Panc1 (cell line): ENCODE data around the gene ASCC3. TPM values are rescaled to one million over a fixed set of nuclear protein-coding genes. Genes with fewer than 3 reads are reported as not detected.

Source experiments
- ATAC-seq: fragments of 200-7000 bp; cut with Tn5 transposase; 2 replicates; pipeline ENCODE4 v1.9.1; 2020; ENCODE audit warnings: mild to moderate bottlenecking, moderate library complexity
- BruUV-seq: library from RNA; stranded (reverse); fragments of 400-500 nt; replicated peaks from 2 replicates; lab custom pipeline; 2021; lab: Mats Ljungman, UMichigan
- CTCF ChIA-PET: fragments of 300-600 bp; sonication (Branson Sonifier 250); formaldehyde crosslinking; loops from one replicate; lab custom pipeline; 2022; ENCODE audit warnings: antibody characterized with exemption; lab: Charles Lee
- POLR2A ChIA-PET: fragments of 300-600 bp; sonication (Branson Sonifier 250); formaldehyde crosslinking; loops from one replicate; lab custom pipeline; 2022; ENCODE audit warnings: antibody characterized with exemption; lab: Charles Lee
- DNase-seq: peaks from one replicate; pipeline ENCODE4 v3.0.0-alpha.2; 2010; ENCODE audit warnings: low read depth, low spot score
- H3K27ac ChIP-seq: 2 replicates; pipeline ENCODE4 v1.5.1; 2011; ENCODE audit warnings: mild to moderate bottlenecking, low read length, inconsistent platforms
- H3K27me3 ChIP-seq: fragments of 200-500 bp; sonication (Bioruptor generic); 2 replicates; pipeline ENCODE4 v1.6.0; 2014; ENCODE audit warnings: low read length, inconsistent platforms; ENCODE audit not compliant: control insufficient read depth, insufficient read depth
- H3K36me3 ChIP-seq: fragments of 200-500 bp; sonication (Bioruptor generic); 2 replicates; pipeline ENCODE4 v1.5.1; 2014; ENCODE audit warnings: inconsistent platforms, mild to moderate bottlenecking, low read length, moderate library complexity; ENCODE audit not compliant: control insufficient read depth, insufficient read depth
- H3K4me1 ChIP-seq: 2 replicates; pipeline ENCODE4 v1.5.1; 2011; ENCODE audit warnings: inconsistent platforms, mild to moderate bottlenecking, low read length, moderate library complexity; ENCODE audit not compliant: control insufficient read depth, insufficient read depth
- H3K4me3 ChIP-seq, 2 experiments: 2 replicates each; pipeline ENCODE4 v1.5.1; 2011 to 2012; ENCODE audit warnings: low read depth in 2 of 2, low read length in 2 of 2, mild to moderate bottlenecking in 2 of 2, inconsistent platforms in 1 of 2, moderate library complexity in 1 of 2
- H3K9me3 ChIP-seq: fragments of 200-500 bp; sonication (Bioruptor generic); 2 replicates; pipeline ENCODE4 v1.5.1; 2014; ENCODE audit warnings: low read depth, mild to moderate bottlenecking, inconsistent platforms, low read length, moderate library complexity; ENCODE audit not compliant: control insufficient read depth, insufficient read depth
- POLR2AphosphoS5 ChIP-seq: IDR thresholded peaks from 2 replicates; pipeline ENCODE4 v1.6.1; 2012; ENCODE audit warnings: mild to moderate bottlenecking, low read depth, low read length, moderate library complexity
- SIN3A ChIP-seq: IDR thresholded peaks from 2 replicates; pipeline ENCODE4 v1.6.1; 2012; ENCODE audit warnings: low read depth, mild to moderate bottlenecking, low read length, moderate library complexity, borderline replicate concordance; ENCODE audit not compliant: insufficient read depth
- TCF7L2 ChIP-seq: IDR thresholded peaks from 2 replicates; pipeline ENCODE4 v1.6.1; 2011; ENCODE audit warnings: mild to moderate bottlenecking, low read depth, low read length, inconsistent platforms
- in situ Hi-C: cut with HindIII; loops from 2 replicates; pipeline ENCODE4 v1.10.0; 2016; ENCODE audit warnings: low sequenced_read_pairs, low pct_unique_long_range_greater_than_20kb
- intact Hi-C: fragments of 100-400 bp; cut with micrococcal nuclease; formaldehyde crosslinking; loops from one replicate; pipeline ENCODE4 v1.10.0; 2022; ENCODE audit not compliant: unreplicated experiment
- total RNA-seq: library from RNA; stranded (reverse); gene quantifications from one replicate; pipeline ENCODE4 v1.2.1, GENCODE V29; 2021; ENCODE audit not compliant: unreplicated experiment
- TF ChIP-seq, protein P1 (sequence below): fragments of 450-650 bp; IDR thresholded peaks from 2 replicates; pipeline ENCODE4 v1.5.1; 2017; ENCODE audit warnings: mild to moderate bottlenecking
- TF ChIP-seq, protein P2 (sequence below), 2 experiments: IDR thresholded peaks; 2 replicates each; pipeline ENCODE4 v1.6.1; 2011 to 2012; ENCODE audit warnings: low read depth in 2 of 2, control low read depth in 1 of 2, low read length in 1 of 2, mild to moderate bottlenecking in 1 of 2, moderate library complexity in 1 of 2; ENCODE audit not compliant: insufficient read depth in 1 of 2

The ASCC3 gene
- total RNA-seq, 1 experiment from 2014 or later = 46.9 TPM

DNA sequence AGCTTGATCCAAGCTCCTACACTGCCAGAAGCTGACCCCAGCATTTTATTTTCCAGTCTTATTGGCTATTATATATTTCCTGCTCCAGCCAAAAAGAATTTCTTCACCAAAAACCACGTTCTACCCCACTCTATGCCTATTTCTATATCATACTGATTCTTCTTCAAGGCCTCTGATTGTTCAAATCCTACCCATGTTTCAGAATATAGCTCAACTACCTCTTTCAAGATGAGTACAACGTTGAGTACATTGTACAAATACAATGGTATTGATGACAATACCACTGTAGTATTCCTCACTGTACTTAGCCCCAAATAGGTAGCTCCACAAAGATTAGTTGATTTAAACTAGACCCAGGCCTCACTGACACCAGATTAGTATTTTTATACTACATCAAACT lies 31.0 kb downstream of the ASCC3 start:
- DNase-seq (no peak), ATAC-seq (no peak)
- in situ Hi-C loops (no loop called here), intact Hi-C loops (no loop called here)
- TF ChIP-seq TCF7L2 (no peak), SIN3A (no peak), POLR2AphosphoS5 (no peak)
- TF ChIP-seq, protein P1, sequence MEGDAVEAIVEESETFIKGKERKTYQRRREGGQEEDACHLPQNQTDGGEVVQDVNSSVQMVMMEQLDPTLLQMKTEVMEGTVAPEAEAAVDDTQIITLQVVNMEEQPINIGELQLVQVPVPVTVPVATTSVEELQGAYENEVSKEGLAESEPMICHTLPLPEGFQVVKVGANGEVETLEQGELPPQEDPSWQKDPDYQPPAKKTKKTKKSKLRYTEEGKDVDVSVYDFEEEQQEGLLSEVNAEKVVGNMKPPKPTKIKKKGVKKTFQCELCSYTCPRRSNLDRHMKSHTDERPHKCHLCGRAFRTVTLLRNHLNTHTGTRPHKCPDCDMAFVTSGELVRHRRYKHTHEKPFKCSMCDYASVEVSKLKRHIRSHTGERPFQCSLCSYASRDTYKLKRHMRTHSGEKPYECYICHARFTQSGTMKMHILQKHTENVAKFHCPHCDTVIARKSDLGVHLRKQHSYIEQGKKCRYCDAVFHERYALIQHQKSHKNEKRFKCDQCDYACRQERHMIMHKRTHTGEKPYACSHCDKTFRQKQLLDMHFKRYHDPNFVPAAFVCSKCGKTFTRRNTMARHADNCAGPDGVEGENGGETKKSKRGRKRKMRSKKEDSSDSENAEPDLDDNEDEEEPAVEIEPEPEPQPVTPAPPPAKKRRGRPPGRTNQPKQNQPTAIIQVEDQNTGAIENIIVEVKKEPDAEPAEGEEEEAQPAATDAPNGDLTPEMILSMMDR = no peak
- TF ChIP-seq, protein P2, sequence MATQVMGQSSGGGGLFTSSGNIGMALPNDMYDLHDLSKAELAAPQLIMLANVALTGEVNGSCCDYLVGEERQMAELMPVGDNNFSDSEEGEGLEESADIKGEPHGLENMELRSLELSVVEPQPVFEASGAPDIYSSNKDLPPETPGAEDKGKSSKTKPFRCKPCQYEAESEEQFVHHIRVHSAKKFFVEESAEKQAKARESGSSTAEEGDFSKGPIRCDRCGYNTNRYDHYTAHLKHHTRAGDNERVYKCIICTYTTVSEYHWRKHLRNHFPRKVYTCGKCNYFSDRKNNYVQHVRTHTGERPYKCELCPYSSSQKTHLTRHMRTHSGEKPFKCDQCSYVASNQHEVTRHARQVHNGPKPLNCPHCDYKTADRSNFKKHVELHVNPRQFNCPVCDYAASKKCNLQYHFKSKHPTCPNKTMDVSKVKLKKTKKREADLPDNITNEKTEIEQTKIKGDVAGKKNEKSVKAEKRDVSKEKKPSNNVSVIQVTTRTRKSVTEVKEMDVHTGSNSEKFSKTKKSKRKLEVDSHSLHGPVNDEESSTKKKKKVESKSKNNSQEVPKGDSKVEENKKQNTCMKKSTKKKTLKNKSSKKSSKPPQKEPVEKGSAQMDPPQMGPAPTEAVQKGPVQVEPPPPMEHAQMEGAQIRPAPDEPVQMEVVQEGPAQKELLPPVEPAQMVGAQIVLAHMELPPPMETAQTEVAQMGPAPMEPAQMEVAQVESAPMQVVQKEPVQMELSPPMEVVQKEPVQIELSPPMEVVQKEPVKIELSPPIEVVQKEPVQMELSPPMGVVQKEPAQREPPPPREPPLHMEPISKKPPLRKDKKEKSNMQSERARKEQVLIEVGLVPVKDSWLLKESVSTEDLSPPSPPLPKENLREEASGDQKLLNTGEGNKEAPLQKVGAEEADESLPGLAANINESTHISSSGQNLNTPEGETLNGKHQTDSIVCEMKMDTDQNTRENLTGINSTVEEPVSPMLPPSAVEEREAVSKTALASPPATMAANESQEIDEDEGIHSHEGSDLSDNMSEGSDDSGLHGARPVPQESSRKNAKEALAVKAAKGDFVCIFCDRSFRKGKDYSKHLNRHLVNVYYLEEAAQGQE (IDR thresholded peaks at IDR 0.05; ENCODE audit: insufficient read depth in 1 of 2, low read depth in 2 of 2, low read length in 1 of 2) = no peak
- H3K27me3 ChIP-seq = no peaks in the 10 kb centered on the region
- peaks cover 8% of the 10 kb centered on the region; the same call in 1 of the 2 replicates for H3K9me3 ChIP-seq
- no TSS peak for BruUV-seq
- peaks cover 2% of the 10 kb centered on the region; the same call in 1 of the 2 replicates for H3K4me1 ChIP-seq
- CTCF ChIA-PET = no interaction called here
- POLR2A ChIA-PET = no interaction called here
- H3K36me3 ChIP-seq = peaks cover 4% of the 10 kb centered on the region
- no peak overlapping the region for H3K4me3 ChIP-seq
- H3K27ac ChIP-seq = no peak overlapping the region

DNA sequence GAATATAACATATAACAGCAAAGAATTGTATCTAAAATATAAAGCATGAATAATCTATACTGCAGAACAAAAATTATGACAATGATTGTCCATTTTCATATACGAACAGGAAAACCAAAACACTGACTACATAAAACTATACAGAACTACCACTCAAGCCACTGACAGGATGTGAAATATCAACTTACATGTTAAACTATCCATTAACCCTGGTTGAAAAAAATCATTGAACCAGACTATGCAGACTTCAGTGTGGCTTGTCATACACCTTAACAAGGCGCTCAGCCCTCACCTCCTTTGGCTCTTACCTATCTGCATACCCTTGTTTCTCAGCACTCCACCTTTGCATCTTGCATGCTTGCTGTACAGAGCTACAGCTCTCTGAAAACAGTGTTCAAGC lies 34.9 kb downstream of the ASCC3 start:
- ChIA-PET POLR2A (interaction anchor here (0.6 kb wide), 1 partner anchor 18 kb away, joined by 3 read pairs; no protein-coding TSS in a partner anchor), CTCF (no interaction called here)
- intact Hi-C loops = no loop called here
- ATAC-seq = no peak
- in situ Hi-C loops = no loop called here
- Histone ChIP-seq H3K27me3 (no peaks in the 10 kb centered on the region), H3K27ac (no peak overlapping the region), H3K9me3 (0 out of 2 replicates have a peak, but pooled peaks cover 3% of the 10 kb centered on the region), H3K4me3 (no peak overlapping the region), H3K36me3 (peaks cover 4% of the 10 kb centered on the region), H3K4me1 (peaks cover 2% of the 10 kb centered on the region; the same call in 1 of the 2 replicates)
- TF ChIP-seq SIN3A = no peak
- TF ChIP-seq, protein P1 = no peak
- no peak for TF ChIP-seq TCF7L2
- TF ChIP-seq, protein P2 (IDR thresholded peaks at IDR 0.05; ENCODE audit: insufficient read depth in 1 of 2, low read depth in 2 of 2, low read length in 1 of 2) = no peak
- TF ChIP-seq POLR2AphosphoS5 = no peak
- DNase-seq = no peak
- BruUV-seq = no TSS peak
